SK-N-SH (cell line): ENCODE data around the gene BAIAP2L1. TPM values are rescaled to one million over a fixed set of nuclear protein-coding genes. Genes with fewer than 3 reads are reported as not detected.

Experiments used
- CTCF ChIA-PET: fragments of 300-600, 350-600 bp; formaldehyde crosslinking; extraction: SDS; loops from one replicate; lab custom pipeline; 2021; lab: Yijun Ruan, JAX
- POLR2A ChIA-PET: fragments of 350-600 bp; sonication (Branson Sonifier 250); formaldehyde crosslinking; extraction: SDS; loops from one replicate; lab custom pipeline; 2020; ENCODE audit warnings: antibody characterized with exemption, inconsistent platforms; lab: Yijun Ruan, JAX
- DNase-seq: peaks from one replicate; pipeline ENCODE4 v3.0.0; 2012
- H2AFZ ChIP-seq: fragments of 200-600 bp; sonication (generic); 2 replicates; pipeline ENCODE4 v1.8.1; 2016; ENCODE audit warnings: antibody characterized with exemption, mild to moderate bottlenecking, low read depth
- H3F3A ChIP-seq: fragments of 200-600 bp; sonication (generic); replicated peaks from 2 replicates; pipeline ENCODE3; 2016; ENCODE audit warnings: antibody characterized with exemption, mild to moderate bottlenecking; ENCODE audit not compliant: insufficient read depth
- H3K27ac ChIP-seq, 2 experiments: fragments of 200-500 bp in 1 of 2; fragments of 200-600 bp in 1 of 2; sonication (Bioruptor generic) in 1 of 2; sonication (generic), shearing (Covaris generic) in 1 of 2; 2 replicates each; pipeline versions ENCODE4 v1.5.1 to v1.6.1; 2014 to 2016; ENCODE audit warnings: low read depth in 2 of 2, inconsistent platforms in 1 of 2, low read length in 1 of 2, mild to moderate bottlenecking in 1 of 2, mixed read lengths in 1 of 2
- H3K27me3 ChIP-seq: fragments of 200-600 bp; sonication (generic), shearing (Covaris generic); 2 replicates; pipeline ENCODE4 v1.6.1; 2016; ENCODE audit warnings: mixed run types; ENCODE audit not compliant: insufficient read depth
- H3K36me3 ChIP-seq, 2 experiments: fragments of 200-500 bp in 1 of 2; fragments of 200-600 bp in 1 of 2; sonication (Bioruptor generic) in 1 of 2; sonication (generic) in 1 of 2; replicated peaks in 1 of 2; 2 replicates each; pipeline versions ENCODE3 to v1.5.1; 2014 to 2016; ENCODE audit warnings: low read length in 1 of 2, mild to moderate bottlenecking in 1 of 2; ENCODE audit not compliant: insufficient read depth in 2 of 2, control insufficient read depth in 1 of 2
- H3K4me1 ChIP-seq, 2 experiments: fragments of 200-500 bp in 1 of 2; fragments of 200-600 bp in 1 of 2; sonication (Bioruptor generic) in 1 of 2; sonication (generic), shearing (Covaris generic) in 1 of 2; 2 replicates each; pipeline versions ENCODE4 v1.5.1 to v1.6.1; 2014 to 2016; ENCODE audit warnings: low read depth in 1 of 2, low read length in 1 of 2, mixed run types in 1 of 2; ENCODE audit not compliant: insufficient read depth in 2 of 2, control insufficient read depth in 1 of 2
- H3K4me2 ChIP-seq: fragments of 200-600 bp; sonication (generic), shearing (Covaris generic); 2 replicates; pipeline ENCODE4 v1.6.1; 2017; ENCODE audit warnings: mixed run types
- H3K4me3 ChIP-seq, 2 experiments: fragments of 200-500 bp in 1 of 2; fragments of 200-600 bp in 1 of 2; sonication (Bioruptor generic) in 1 of 2; sonication (generic), shearing (Covaris generic) in 1 of 2; 2 replicates each; pipeline versions ENCODE4 v1.5.1 to v1.8.1; 2014 to 2016; ENCODE audit warnings: low read depth in 2 of 2, inconsistent platforms in 1 of 2, low read length in 1 of 2, mild to moderate bottlenecking in 1 of 2, mixed read lengths in 1 of 2, moderate library complexity in 1 of 2
- H3K79me2 ChIP-seq: fragments of 200-600 bp; sonication (generic); 2 replicates; pipeline ENCODE4 v1.8.1; 2017; ENCODE audit warnings: mild to moderate bottlenecking; ENCODE audit not compliant: insufficient read depth
- H3K9ac ChIP-seq: fragments of 200-600 bp; sonication (generic); 2 replicates; pipeline ENCODE4 v1.6.1; 2017; ENCODE audit warnings: mixed run types
- H3K9me2 ChIP-seq: fragments of 200-600 bp; sonication (generic); 2 replicates; pipeline ENCODE4 v1.6.1; 2017; ENCODE audit warnings: mixed run types
- H3K9me3 ChIP-seq: fragments of 200-600 bp; sonication (generic); 2 replicates; pipeline ENCODE4 v1.6.1; 2017; ENCODE audit warnings: mixed run types, mild to moderate bottlenecking, moderate library complexity
- H4K20me1 ChIP-seq: fragments of 200-600 bp; sonication (generic); 2 replicates; pipeline ENCODE4 v1.6.1; 2017; ENCODE audit warnings: mild to moderate bottlenecking, mixed run types; ENCODE audit not compliant: insufficient read depth
- CHD2 ChIP-seq: fragments of 150-350 bp; IDR thresholded peaks from 2 replicates; pipeline ENCODE4 v1.6.1; 2018; ENCODE audit warnings: low read length; ENCODE audit not compliant: partially characterized antibody
- FOXM1 ChIP-seq: IDR thresholded peaks from 2 replicates; pipeline ENCODE4 v1.4.0; 2012; ENCODE audit warnings: low read depth, mild to moderate bottlenecking
- GABPA ChIP-seq: IDR thresholded peaks from 2 replicates; pipeline ENCODE4 v1.4.0; 2012; ENCODE audit warnings: low read depth, mild to moderate bottlenecking
- GATA2 ChIP-seq: sonication (generic); formaldehyde crosslinking; IDR thresholded peaks from 2 replicates; pipeline ENCODE4 v1.5.0; 2020; ENCODE audit warnings: mild to moderate bottlenecking, missing genetic modification reagents
- JUND ChIP-seq: IDR thresholded peaks from 2 replicates; pipeline ENCODE4 v1.4.0; 2012
- MEF2A ChIP-seq: IDR thresholded peaks from 2 replicates; pipeline ENCODE4 v1.4.0; 2012; ENCODE audit warnings: low read depth, borderline replicate concordance
- POLR2AphosphoS5 ChIP-seq: IDR thresholded peaks from 2 replicates; pipeline ENCODE4 v1.6.1; 2012; ENCODE audit warnings: low read depth, low read length
- TCF12 ChIP-seq: IDR thresholded peaks from 2 replicates; pipeline ENCODE4 v1.4.0; 2012
- WGBS: methylation state at CpG from one replicate; pipeline ENCODE4 v1.1.6; 2017; ENCODE audit warnings: low lambda C conversion rate; 5-methylcytosine and 5-hydroxymethylcytosine counted together
- polyA plus RNA-seq, 3 experiments: library from polyadenylated mRNA; depleted of rRNA; stranded (reverse); fragments of >200 nt; gene quantifications; 2 replicates each; pipeline ENCODE4 v1.2.3, GENCODE V29; 2012
- TF ChIP-seq, protein P1 (sequence below): fragments of 150-350 bp; IDR thresholded peaks from 2 replicates; pipeline ENCODE4 v1.6.1; 2017; ENCODE audit warnings: antibody characterized with exemption, low read length, low read depth, borderline replicate concordance

BAIAP2L1 gene
- polyA plus RNA-seq, 1 of the 3 experiments (the other 2 are of a cell fraction), result 8.8 TPM

DNA sequence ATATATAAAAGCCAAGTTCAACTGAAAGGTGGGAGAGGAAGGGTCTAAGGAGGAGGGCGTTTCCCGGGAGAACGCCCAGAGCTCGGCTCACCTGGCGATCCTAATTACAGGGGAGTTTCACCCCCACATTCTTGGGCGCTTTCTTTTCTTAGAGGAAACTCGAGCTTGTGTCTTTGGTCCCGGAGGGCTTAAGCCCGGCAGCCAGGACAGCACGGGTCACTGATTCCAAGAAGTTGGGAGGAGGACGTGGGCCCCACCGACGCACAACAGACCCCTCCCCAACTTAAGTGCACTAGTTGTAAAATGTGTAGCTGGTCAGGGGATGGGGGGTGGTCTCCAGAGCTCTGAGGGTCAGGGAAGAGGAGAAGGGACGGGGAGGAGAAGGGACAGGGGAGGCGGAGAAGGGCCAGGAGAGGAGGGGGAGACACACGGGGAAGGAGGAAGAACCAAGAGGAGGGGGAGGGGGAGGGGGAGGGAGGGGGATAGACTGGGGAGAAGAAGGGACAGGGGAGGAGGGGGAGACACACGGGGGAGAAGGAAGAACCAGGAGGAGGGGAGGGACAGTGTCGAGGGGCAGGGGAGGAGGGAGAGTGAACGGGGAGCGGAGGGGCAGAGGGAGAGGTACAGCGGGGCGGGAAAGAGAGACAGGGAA, 874 bp downstream of the BAIAP2L1 start:
- Histone ChIP-seq H3K9me2 (no peaks in the 10 kb centered on the region), H3K4me3 (peak overlapping the region; percentile 58 to 63; a peak in 2 of 4 replicates), H4K20me1 (no peaks in the 10 kb centered on the region), H2AFZ (peak overlapping the region; percentile 89; the same call in 1 of the 2 replicates), H3K4me2 (peak overlapping the region; percentile 87), H3K4me1 (peaks cover 4 to 8% of the 10 kb centered on the region in 2 experiments; a peak in 2 of 4 replicates), H3F3A (peaks cover 15% of the 10 kb centered on the region), H3K79me2 (no peaks in the 10 kb centered on the region), H3K27me3 (no peaks in the 10 kb centered on the region), H3K9me3 (no peaks in the 10 kb centered on the region), H3K9ac (no peak overlapping the region), H3K36me3 (no peaks in the 10 kb centered on the region), H3K27ac (no peak overlapping the region)
- POLR2A ChIA-PET, result no interaction called here
- DNase-seq, result peak; percentile 73
- no peak for TF ChIP-seq POLR2AphosphoS5
- TF ChIP-seq JUND, result no peak
- TF ChIP-seq FOXM1, result no peak
- TF ChIP-seq GABPA, result no peak
- TF ChIP-seq, protein P1, sequence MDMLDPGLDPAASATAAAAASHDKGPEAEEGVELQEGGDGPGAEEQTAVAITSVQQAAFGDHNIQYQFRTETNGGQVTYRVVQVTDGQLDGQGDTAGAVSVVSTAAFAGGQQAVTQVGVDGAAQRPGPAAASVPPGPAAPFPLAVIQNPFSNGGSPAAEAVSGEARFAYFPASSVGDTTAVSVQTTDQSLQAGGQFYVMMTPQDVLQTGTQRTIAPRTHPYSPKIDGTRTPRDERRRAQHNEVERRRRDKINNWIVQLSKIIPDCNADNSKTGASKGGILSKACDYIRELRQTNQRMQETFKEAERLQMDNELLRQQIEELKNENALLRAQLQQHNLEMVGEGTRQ, result no peak
- CTCF ChIA-PET, result interaction anchor here (1.1 to 9.0 kb wide), 10 partner anchors 10 to 467 kb away, joined by 3 to 124 read pairs (median 14); no protein-coding TSS in a partner anchor
- 52% methylated on average over 22 of the region's 22 CpGs for WGBS

DNA sequence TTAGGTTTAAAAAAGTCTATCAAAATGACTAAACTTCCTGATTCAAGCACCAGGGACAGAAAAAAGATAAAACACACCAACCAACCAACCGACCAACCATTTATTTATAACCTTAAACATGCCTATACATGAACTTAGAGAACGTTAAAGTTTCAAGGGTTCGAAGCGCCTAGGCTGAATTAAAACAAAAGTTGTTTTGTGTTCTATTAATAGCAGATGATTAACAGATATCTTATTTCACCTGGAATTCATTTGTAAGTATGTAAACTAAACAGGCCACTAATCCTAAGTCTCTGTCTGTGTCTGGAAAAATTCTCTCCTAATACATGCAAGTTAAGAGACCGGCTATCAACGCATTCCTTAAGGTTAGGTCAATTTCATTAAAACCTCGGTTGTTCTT, 1.4 kb downstream of the BAIAP2L1 start:
- TF ChIP-seq MEF2A, result peak; percentile 56; the same call in 1 of the 2 replicates
- no peak for TF ChIP-seq GATA2
- no peak for TF ChIP-seq CHD2
- TF ChIP-seq TCF12, result 0 out of 2 replicates have a peak, but pooled peaks have one; percentile 14
- no peak for TF ChIP-seq JUND
- TF ChIP-seq, all 33 proteins: peak for 2
- H3K4me1 ChIP-seq, result peaks cover 5 to 8% of the 10 kb centered on the region in 2 experiments; a peak in 2 of 4 replicates
- no peaks in the 10 kb centered on the region for H4K20me1 ChIP-seq
- H3K9me3 ChIP-seq, result no peaks in the 10 kb centered on the region
- no peak overlapping the region for H2AFZ ChIP-seq
- peaks cover 20% of the 10 kb centered on the region for H3F3A ChIP-seq
- no peak overlapping the region for H3K4me3 ChIP-seq
- H3K36me3 ChIP-seq, result no peaks in the 10 kb centered on the region
- no peaks in the 10 kb centered on the region for H3K9me2 ChIP-seq
- no peak for DNase-seq
- 66% methylated on average over 7 of the region's 7 CpGs for WGBS
- peak overlapping the region; percentile 60; the same call in 1 of the 2 replicates for H3K4me2 ChIP-seq
- POLR2A ChIA-PET, result no interaction called here
- H3K79me2 ChIP-seq, result no peaks in the 10 kb centered on the region
- H3K27me3 ChIP-seq, result no peaks in the 10 kb centered on the region
- H3K27ac ChIP-seq, result no peak overlapping the region
- no peak overlapping the region for H3K9ac ChIP-seq
- CTCF ChIA-PET, result interaction anchor here (1.9 to 9.0 kb wide), 3 partner anchors 20 to 102 kb away, joined by 13 to 124 read pairs (median 108); no protein-coding TSS in a partner anchor
